SW480 (cell line): ENCODE results near the gene CCNK.
A peak's percentile ranks its signal among the peaks of the same experiment; 100 is the strongest.

Experiments used
- DNase-seq: peaks from one replicate; pipeline ENCODE4 v3.0.0-alpha.2; 2016; ENCODE audit warnings: low spot score

Gene CCNK

GRCh38 chr14:99467336-99468078, 13.7 kb upstream of the CCNK start:
- no peak for DNase-seq

GRCh38 chr14:99468081-99468480, 13.1 kb upstream of the CCNK start:
- no peak for DNase-seq

GRCh38 chr14:99468836-99469592, 12.2 kb upstream of the CCNK start:
- no peak for DNase-seq

GRCh38 chr14:99471731-99472130, 9.5 kb upstream of the CCNK start:
- no peak for DNase-seq

- DNase-seq: no peak
These were observed 8.3 kb upstream of the CCNK start for GRCh38 chr14:99472937-99473336.

GRCh38 chr14:99473458-99473857, 7.8 kb upstream of the CCNK start:
- no peak for DNase-seq

DNA sequence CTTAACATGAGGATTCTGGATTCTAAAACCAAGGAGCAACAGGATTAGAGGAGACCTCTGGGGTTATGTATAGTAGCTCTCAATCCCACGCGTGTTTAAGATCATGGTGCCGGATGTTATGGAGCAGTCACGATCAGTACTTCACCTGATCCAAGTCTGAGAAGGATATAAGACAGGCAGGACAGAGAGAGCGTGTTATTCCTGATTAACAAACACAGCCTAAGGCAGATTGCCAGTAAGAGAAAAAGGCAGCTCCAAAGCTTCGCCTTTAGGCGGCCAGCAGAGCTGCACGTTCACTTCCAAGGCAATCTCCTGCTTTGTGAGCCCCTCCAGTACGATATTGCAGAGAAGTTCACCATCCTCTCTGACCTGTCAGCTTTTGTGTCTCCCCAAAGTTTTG, 6.0 kb upstream of the CCNK start:
- DNase-seq: no peak

- no peak for DNase-seq
These were observed 5.5 kb upstream of the CCNK start for GRCh38 chr14:99475660-99476059.

DNA sequence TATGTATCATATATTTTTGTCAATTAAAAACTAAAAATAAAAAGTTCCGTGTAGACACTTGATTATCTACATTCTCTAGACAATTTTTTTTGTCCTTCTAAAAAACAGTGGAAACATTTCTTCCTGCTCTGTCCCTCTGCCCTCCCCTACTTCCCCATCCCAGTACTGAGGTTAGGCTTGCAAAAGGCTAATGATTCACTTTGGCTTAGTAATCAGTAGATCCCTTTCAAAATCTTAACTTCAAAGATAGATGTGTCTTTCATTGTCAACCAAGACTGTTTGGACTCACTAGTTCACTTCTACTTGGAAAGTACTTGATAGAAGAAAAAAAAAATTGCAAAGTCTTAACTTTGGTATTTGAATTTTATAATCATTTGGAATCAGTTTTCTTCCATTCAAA, 4.3 kb upstream of the CCNK start:
- DNase-seq: no peak

GRCh38 chr14:99478128-99478527, 3.1 kb upstream of the CCNK start:
- DNase-seq: no peak

DNA sequence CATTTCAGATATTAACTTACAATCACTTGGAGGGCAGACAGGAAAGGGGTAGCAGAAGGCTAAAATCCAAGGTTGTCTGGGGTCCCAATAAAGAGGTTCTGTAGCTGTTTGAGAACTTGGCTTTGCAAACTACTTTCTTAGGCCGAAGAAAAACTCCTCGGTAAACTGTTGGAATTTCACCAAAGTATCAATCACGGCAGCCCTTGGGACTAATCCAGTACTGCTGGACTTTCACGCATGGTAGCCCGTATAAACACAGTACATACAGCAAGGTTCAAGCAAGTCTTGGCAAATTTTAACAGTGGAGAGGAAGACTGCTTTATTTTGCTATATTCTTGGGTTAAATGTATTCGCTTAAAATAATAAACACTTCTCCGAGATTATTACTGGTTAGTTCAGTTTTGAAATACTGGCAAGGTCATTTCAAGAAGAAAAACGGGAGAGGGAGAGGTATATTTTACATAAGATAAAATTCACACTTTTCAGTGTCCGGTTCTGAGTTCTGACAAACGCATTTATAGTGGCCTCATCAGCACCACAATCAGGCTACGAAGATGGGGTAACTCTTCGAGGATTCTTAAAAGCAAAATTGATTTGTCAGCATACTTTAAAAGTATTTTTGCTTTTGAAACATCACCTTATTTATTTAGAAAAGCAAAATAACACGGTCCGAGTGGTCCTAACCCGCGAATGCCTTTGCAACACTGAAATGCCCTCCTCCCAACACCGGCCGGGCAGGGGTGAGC, 1.9 kb upstream of the CCNK start:
- no peak for DNase-seq

DNA sequence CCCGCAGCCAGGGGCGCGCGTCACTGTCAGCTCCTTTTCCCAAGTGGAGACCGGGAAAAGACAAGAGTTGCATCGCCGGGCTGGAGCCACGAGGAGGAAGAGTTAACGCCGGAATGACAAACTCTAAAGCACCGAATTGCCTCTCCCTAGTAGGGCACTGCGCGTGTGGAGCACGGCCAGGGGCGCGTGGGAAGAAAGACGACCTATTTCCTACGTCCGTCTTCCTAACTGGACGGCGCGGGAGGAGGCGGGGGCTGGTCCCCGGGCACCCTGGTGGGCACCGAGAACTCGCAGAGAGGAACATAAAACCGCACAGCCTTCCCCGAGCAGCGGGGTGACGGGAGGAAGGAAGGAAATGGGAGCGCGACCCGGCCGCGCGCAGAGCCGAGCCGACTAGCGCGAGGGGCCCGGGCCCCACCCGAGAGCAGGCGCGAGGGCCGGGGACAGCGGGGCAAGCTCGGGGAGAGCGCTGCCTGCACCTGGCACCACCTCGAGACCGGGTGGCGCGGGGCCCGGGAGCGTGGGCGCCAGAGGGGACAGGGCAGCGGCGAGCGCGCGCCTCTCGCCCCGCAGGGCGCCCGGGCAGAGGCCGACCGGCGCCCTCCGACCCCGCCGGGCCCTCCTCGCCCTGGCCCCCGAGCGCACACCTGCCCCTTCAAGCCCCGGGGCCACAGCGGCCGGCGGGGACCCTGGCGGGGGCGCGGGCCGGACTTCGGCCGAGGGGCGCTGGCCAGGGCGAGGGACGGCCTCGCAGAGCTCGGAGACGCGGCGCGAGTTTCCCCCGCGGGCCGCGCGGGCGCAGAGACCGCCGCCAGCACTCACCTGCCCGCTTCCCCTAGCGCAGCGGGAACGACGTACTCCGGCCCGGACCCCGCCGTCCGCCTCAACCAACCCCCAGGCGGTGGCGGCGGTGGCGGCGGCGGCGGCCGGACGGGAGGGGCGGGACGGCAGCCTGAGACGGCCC, 1.0 kb upstream of the CCNK start, which contains the start of gene SETD3:
SETD3 (minus strand) TSS at position 954 of the 964 bp plus-strand sequence. CDS start 15,054 bp downstream, outside the sequence.
- peak; percentile 64 for DNase-seq

DNA sequence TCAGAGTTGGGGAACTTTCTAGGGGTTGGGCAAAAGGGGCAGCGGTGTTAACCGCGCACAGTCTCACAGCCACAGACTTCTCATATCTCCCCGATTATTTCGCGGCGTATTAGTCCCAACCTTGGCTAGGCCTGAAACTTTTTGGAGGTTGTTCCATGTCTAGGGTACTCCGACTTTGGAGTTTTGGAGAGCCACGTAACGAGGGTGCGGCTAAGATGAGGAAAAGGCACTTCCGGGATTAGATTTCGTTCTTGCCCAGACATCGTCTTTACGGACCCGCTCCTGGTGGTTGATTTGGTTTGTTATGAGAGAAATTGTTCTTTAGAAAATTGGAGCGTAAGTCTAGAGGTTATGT, 513 bp downstream of the CCNK start:
- DNase-seq: peak; percentile 30

GRCh38 chr14:99484106-99484505, 2.9 kb downstream of the CCNK start:
- no peak for DNase-seq

DNA sequence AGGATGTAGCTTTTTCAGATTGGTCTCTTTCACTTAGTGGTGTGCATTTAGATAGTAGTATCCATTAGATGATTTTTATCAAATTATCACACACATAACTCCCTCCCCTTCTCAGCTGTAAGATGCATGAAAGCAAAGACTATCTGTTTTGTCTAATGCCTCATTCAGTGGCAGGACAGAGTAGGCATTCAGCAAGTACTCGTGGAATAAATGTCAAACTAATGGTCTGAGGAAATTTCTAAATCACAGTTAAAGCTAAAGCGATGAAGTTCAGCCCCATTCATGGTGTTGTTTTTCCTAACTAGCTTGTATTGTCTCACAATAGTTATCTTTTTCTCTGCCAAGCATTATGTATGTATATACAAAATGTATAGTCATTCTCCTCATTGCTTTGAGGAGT, 16.1 kb downstream of the CCNK start:
- DNase-seq: no peak

GRCh38 chr14:99497894-99498293, 16.7 kb downstream of the CCNK start:
- no peak for DNase-seq

DNA sequence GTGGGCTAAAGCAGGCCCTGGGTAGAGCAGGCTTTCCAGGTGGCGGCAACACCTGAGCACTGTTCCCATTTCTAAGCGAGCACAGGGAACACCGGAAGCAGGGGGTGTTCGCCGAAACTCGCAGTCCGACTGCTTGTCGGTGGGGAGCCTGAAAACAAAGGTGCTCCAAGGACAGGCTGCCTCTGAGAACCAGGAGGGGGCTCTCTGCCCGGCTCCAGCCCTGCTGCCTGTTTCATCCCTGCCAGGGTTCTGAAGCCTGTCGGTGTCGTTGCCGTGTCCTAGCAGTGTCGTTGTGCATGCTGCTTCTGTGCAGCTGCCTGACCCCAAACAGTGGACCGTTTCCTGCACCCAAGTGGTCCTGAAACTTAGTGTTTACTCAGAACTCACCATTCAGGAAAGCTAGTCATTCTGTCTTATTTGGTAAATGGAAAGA, 21.8 kb downstream of the CCNK start:
- no peak for DNase-seq

DNA sequence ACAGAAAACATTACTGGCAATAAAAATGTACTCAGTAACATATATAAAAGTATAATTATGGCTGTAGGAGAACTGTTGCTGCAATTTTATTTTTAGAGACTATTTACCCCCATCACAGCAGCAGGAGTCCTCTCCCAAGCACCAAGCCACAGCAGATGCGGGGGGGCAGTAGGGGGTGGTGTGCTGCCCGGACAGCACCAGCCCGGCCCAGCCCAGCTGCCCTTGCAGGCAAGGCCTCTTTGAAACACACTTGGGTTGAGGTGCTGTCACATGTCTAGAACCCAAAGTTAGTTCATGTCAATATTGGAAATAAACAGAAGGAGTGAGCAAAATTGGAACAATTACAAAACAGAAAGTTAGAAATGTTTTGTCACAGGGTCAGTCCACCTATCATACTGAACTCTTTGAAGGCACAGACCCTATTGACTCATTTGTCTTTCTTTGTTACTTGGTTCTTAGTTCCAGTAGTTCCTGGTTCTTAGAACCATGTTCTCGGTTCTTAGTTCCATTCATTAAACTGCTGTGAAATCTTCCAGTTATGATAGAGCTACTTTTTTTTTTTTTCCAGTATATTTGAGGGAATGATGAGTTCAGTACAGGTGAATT, 22.7 kb downstream of the CCNK start:
- DNase-seq: no peak

DNA sequence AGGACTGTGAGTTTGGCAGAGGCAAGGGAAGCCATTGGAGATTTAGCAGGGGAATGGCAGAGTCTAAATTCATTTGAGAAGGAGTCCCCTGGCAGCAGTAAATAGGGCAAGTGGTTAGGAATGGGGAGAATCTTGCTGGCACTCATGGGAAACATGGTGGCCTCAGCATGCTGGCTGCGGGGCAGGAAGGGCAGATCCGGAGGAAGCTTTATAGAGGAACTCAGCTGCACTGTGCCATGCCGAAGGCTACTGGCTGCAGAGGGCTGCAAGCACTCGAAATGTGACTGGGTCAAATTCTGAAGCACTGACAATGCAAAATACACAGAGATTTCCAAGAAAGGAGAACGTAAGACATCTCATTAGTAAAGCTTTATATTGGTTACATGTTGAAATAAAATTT, 23.9 kb downstream of the CCNK start:
- no peak for DNase-seq

GRCh38 chr14:99506276-99506675, 25.1 kb downstream of the CCNK start:
- DNase-seq: no peak
